SK-N-MC (cell line): Measurements from ENCODE around the gene CACNA1B.

Source experiments
- DNase-seq: peaks from one replicate; pipeline ENCODE4 v3.0.0-alpha.2; 2011; ENCODE audit warnings: low read depth, low spot score
- H3K27ac ChIP-seq: fragments of 200-600 bp; sonication (generic); 2 replicates; pipeline ENCODE4 v1.5.1; 2016; ENCODE audit warnings: mixed run types
- H3K36me3 ChIP-seq: fragments of 200-600 bp; sonication (generic); 2 replicates; pipeline ENCODE4 v1.6.1; 2017; ENCODE audit warnings: antibody characterized with exemption, low read length, mixed read lengths; ENCODE audit not compliant: insufficient read depth
- H3K4me3 ChIP-seq: fragments of 200-600 bp; sonication (generic); 2 replicates; pipeline ENCODE4 v1.5.1; 2016
- H3K9ac ChIP-seq: fragments of 200-600 bp; sonication (generic); 2 replicates; pipeline ENCODE4 v1.8.0; 2017; ENCODE audit warnings: mixed run types, mixed read lengths; ENCODE audit not compliant: insufficient read length
- H3K9me3 ChIP-seq: fragments of 200-600 bp; sonication (generic); 2 replicates; pipeline ENCODE4 v1.6.1; 2017; ENCODE audit warnings: low read depth, mild to moderate bottlenecking, antibody characterized with exemption, low read length, moderate library complexity, mixed read lengths
- EZH2 ChIP-seq: fragments of 200-600 bp; sonication (generic); IDR thresholded peaks from one replicate; pipeline ENCODE4 v1.6.1; 2017; ENCODE audit warnings: antibody characterized with exemption
- FOXP2 ChIP-seq: optimal IDR thresholded peaks from 2 replicates; pipeline ENCODE3; 2011; ENCODE audit warnings: mild to moderate bottlenecking, moderate library complexity; ENCODE audit not compliant: insufficient read depth; ENCODE audit errors: extremely low read length, control extremely low read depth
- POLR2AphosphoS5 ChIP-seq: IDR thresholded peaks from 2 replicates; pipeline ENCODE4 v1.6.1; 2012; ENCODE audit warnings: mild to moderate bottlenecking, low read depth, low read length, borderline replicate concordance

CACNA1B gene

GRCh38 chr9:138063033-138063432 lies 185.5 kb downstream of the CACNA1B start:
- Histone ChIP-seq H3K36me3 (no peaks in the 10 kb centered on the region), H3K4me3 (no peak overlapping the region), H3K9me3 (no peaks in the 10 kb centered on the region), H3K9ac (no peak overlapping the region), H3K27ac (no peak overlapping the region)
- no peak for DNase-seq
- TF ChIP-seq FOXP2 (no peak), EZH2 (no peak), POLR2AphosphoS5 (no peak)

GRCh38 chr9:138063785-138064184 lies 186.2 kb downstream of the CACNA1B start:
- DNase-seq, result no peak
- Histone ChIP-seq H3K9ac (no peak overlapping the region), H3K4me3 (no peak overlapping the region), H3K36me3 (no peaks in the 10 kb centered on the region), H3K9me3 (no peaks in the 10 kb centered on the region), H3K27ac (no peak overlapping the region)
- TF ChIP-seq FOXP2, result no peak
- no peak for TF ChIP-seq EZH2
- no peak for TF ChIP-seq POLR2AphosphoS5

- Histone ChIP-seq H3K36me3 (no peaks in the 10 kb centered on the region), H3K9ac (no peak overlapping the region), H3K9me3 (no peaks in the 10 kb centered on the region), H3K27ac (no peak overlapping the region), H3K4me3 (no peak overlapping the region)
- no peak for DNase-seq
- TF ChIP-seq EZH2, result no peak
- TF ChIP-seq POLR2AphosphoS5, result no peak
- TF ChIP-seq FOXP2, result no peak
Measured at GRCh38 chr9:138064547-138064946, 187.0 kb downstream of the CACNA1B start.

GRCh38 chr9:138065287-138065686 lies 187.7 kb downstream of the CACNA1B start:
- no peak overlapping the region for H3K4me3 ChIP-seq
- no peak overlapping the region for H3K27ac ChIP-seq
- TF ChIP-seq POLR2AphosphoS5 (no peak), EZH2 (no peak), FOXP2 (no peak)
- no peaks in the 10 kb centered on the region for H3K36me3 ChIP-seq
- no peak for DNase-seq
- H3K9me3 ChIP-seq, result no peaks in the 10 kb centered on the region
- H3K9ac ChIP-seq, result no peak overlapping the region

GRCh38 chr9:138066049-138066448 lies 188.5 kb downstream of the CACNA1B start:
- Histone ChIP-seq H3K9me3 (no peaks in the 10 kb centered on the region), H3K9ac (no peak overlapping the region), H3K4me3 (no peak overlapping the region), H3K36me3 (no peaks in the 10 kb centered on the region), H3K27ac (no peak overlapping the region)
- no peak for TF ChIP-seq EZH2
- no peak for TF ChIP-seq FOXP2
- TF ChIP-seq POLR2AphosphoS5, result no peak
- DNase-seq, result no peak

- Histone ChIP-seq H3K36me3 (no peaks in the 10 kb centered on the region), H3K9ac (no peak overlapping the region), H3K9me3 (no peaks in the 10 kb centered on the region), H3K4me3 (no peak overlapping the region), H3K27ac (no peak overlapping the region)
- TF ChIP-seq POLR2AphosphoS5, result no peak
- TF ChIP-seq EZH2, result no peak
- no peak for TF ChIP-seq FOXP2
- no peak for DNase-seq
Measured at GRCh38 chr9:138067613-138068367, 190.2 kb downstream of the CACNA1B start.

- DNase-seq, result no peak
- H3K4me3 ChIP-seq, result no peak overlapping the region
Measured at GRCh38 chr9:138068601-138069035, 191.0 kb downstream of the CACNA1B start.

GRCh38 chr9:138069731-138070456 lies 192.3 kb downstream of the CACNA1B start:
- H3K9me3 ChIP-seq, result no peaks in the 10 kb centered on the region
- TF ChIP-seq FOXP2 (no peak), POLR2AphosphoS5 (no peak), EZH2 (no peak)
- H3K4me3 ChIP-seq, result no peak overlapping the region
- H3K9ac ChIP-seq, result no peak overlapping the region
- H3K36me3 ChIP-seq, result no peaks in the 10 kb centered on the region
- H3K27ac ChIP-seq, result no peak overlapping the region
- no peak for DNase-seq

More at GRCh38 chr9:138068601-138069035, 191.0 kb downstream of the CACNA1B start:
- Histone ChIP-seq H3K9ac (no peak overlapping the region), H3K27ac (no peak overlapping the region), H3K9me3 (no peaks in the 10 kb centered on the region), H3K36me3 (no peaks in the 10 kb centered on the region)
- no peak for TF ChIP-seq POLR2AphosphoS5
- TF ChIP-seq EZH2, result no peak
- no peak for TF ChIP-seq FOXP2

- H3K36me3 ChIP-seq, result no peaks in the 10 kb centered on the region
- DNase-seq, result no peak
- no peak overlapping the region for H3K27ac ChIP-seq
- TF ChIP-seq FOXP2 (no peak), POLR2AphosphoS5 (no peak), EZH2 (no peak)
- H3K9me3 ChIP-seq, result no peaks in the 10 kb centered on the region
- H3K4me3 ChIP-seq, result no peak overlapping the region
- H3K9ac ChIP-seq, result no peak overlapping the region
Measured at GRCh38 chr9:138070815-138071214, 193.2 kb downstream of the CACNA1B start.
